Measurements from ENCODE around the gene PHTF1.

Gene PHTF1

DNA sequence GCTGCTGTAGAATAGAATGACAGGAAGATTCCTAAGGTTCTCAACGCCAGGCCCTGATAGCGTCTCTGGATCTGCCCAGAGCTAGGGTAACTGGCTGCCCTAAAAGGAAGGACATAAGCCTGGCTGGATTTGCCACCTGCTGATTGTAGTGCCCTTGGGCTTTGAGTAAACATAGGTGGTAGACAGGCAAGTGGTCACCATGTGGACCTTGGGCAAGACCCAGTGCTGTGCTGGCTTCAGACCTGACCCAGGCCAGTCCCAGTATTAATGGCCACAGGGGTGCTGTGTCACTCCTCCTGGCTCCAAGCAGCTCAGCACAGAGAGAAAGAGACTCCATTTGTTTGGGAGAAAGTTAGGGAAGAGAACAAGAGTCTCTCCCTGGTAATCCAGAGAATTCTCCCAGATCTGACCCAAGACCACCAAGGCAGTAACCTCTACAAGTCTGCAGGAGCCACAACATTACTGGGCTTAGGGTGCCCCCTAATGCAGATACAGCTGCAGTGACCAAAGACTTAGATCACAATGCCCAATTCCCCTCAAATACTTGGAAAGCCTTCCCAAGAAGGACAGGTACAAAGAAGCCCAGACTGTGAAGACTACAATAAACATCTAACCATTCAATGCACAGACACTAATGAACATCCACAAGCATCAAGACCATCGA lies 44.5 kb downstream of the PHTF1 start:
- no peak for DNase-seq

DNA sequence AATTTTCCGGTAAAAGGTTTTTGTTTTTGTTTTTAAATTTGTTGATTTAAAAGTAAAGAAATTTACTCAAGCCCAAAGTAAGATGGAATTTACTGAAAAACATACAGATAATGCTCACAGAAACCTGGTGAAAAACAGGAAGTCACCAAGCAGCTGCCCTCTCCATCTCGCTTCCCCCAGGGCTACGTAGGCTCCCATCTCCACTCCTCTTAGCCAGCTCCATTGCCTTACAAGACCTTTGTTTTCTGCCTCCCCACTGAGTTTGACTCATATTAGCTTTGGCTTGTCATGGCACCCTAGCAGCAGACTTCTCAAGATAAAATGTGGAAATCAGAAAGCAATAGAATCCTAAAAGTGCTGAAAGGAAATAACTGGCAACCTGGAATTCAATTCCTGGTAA lies 57.9 kb downstream of the PHTF1 start:
- no peak for DNase-seq

DNA sequence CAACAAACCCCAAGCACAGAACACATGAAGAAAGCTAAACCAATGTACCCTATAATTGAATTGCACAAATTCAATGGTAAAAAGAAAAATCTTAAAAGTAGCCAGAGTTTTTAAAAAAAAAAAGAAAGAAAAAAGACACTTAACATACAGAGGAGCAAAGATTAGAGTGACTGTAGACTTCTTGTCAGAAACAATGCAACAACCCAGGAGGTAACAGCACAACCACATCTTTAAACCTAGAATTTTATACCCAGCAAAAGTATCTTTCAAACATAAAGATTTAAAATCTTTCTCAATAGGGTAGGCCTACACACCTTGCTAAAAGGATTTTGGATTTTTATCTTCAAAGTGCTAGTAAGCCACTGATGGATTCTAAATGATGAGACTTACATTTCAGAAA lies 64.4 kb downstream of the PHTF1 start:
- no peak for DNase-seq

DNA sequence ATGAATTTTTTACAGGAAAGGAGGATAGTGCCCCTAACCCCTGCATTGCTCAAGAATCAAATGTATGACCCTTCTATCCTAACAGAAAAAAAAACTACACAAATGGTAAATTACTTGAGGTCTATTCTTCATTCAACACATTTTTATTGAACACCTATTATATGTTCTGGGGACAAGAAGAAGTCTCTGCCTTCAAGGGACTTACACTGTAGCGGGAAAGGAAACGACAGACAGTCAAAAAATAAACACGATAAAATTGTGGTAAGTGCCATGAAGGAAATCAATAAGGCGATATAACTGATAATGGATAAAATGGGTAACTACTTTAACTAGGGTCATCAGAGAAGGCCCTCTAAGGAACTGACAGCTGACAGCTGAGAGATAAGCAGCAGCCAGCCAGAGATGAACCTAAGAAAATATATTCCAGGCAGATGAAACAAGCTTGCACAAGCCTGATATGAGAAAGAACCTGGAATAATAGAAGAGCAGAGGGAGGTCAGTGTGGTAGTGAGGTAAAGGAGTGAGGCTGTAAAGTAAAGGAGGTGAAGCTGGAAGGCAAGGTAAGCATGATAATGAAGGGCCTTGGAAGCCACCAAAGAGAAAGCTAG lies 66.4 kb downstream of the PHTF1 start:
- no peak for DNase-seq

DNA sequence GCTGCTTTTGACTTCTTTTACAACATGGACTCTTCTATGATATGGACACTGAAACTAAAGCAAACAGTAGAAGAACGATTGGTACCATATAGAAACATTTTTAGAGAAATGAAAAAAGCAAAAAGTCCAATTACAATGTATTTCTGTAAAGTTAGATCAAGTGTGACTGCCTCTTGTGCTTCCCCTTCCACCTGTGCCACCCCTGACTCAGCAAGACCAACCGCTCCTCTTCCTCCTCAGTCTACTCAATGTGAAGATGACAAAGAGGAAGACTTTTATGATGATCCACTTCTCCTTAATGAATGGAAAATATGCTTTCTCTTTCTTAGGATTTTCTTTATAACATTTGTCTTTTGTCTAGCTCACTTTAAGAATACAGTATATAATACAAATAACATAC lies 66.9 kb downstream of the PHTF1 start:
- no peak for DNase-seq

DNA sequence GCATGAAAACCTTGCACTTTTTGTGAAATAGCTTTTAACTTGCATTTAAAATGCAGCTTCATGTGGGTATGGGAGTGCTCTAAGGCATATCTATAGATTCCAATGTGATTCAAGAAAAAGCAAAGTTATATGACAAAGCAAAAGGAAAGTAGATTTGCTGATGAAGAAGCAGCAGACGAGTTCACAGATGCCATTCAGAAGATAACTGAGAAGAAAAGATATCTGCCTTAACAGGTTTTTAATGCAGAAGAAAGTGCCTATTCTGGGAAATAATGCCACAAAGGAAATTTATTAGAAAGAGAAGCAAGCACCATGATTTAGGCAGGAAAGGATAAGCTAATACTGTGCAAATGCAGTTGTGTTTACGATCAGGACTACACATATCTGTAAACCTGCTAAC lies 68.1 kb downstream of the PHTF1 start:
- no peak for DNase-seq

DNA sequence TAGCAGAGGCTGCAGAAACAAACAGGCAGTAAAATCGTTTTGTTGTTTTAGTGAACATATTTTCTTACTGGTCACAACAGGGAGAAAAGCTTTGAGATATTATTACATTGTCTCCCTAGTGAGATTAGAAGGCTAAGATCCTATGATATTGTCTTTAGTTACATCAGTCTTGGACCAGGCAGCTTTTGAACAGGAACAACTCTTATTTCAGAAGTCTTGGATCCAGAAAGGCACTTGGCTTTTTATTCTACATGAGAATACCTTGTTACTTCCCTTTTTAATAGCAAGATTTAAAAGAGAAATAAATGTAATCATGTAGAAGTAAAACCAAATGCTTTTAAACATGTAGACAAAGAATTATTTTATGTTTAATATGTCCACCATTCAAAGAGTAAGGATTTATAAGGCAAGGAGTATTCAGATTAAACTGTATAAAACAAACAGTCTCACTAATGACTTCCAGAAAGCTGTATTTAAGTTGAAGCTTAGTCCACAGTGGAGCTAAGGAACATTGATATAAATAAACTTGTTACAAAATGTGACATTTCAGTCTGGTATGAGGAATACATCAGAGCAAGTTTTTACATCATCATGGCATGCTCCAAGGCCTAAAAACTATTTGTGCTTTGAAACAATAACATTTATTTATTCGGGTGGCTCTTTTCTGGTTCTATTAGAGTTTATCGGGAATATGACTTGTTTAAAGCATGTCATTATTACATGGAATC lies 72.2 kb downstream of the PHTF1 start:
- no peak for DNase-seq

DNA sequence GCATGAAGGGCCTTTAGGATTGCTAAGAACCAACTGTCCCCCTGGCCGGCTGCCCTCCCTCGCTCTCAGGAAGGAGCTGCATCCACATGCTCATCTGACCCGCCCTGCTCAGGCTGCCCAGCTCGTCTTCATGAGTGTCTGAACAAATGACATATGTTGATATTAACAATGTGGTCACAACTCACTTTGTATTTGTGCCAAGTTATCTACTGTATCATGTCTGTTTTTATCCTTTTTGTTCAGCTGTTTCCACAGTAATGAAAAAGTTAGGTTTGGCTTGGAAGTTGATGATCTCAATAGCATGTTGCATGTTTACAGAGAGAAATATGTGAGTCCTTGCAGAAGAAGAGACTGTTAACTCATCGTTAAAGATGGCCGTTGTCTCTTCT lies 75.1 kb downstream of the PHTF1 start:
- no peak for DNase-seq

DNA sequence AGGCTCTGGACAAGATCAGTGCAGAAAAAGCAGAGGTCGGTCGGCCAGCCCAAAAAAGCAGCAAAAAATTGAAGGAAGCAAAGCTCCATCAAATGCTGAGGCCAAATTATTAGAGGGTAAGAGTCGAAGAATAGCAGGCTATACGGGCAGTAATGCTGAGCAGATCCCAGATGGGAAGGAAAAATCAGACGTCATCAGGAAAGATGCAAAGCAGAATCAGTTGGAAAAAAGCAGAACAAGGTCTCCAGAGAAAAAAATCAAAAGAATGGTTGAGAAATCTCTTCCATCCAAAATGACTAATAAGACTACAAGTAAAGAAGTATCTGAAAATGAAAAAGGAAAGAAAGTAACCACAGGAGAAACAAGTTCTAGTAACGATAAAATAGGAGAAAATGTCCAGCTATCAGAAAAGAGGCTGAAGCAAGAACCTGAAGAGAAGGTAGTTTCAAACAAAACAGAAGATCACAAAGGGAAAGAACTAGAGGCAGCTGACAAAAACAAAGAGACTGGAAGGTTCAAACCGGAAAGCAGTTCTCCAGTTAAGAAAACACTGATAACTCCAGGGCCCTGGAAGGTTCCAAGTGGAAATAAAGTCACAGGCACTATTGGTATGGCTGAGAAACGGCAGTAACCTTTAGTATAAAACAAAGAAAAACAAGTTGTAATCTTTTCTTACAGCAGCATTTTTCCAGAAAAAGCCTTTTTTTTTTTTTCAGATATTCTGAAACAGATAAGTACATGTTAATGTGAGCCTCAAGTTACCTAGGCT lies 75.7 kb downstream of the PHTF1 start:
- no peak for DNase-seq

DNA sequence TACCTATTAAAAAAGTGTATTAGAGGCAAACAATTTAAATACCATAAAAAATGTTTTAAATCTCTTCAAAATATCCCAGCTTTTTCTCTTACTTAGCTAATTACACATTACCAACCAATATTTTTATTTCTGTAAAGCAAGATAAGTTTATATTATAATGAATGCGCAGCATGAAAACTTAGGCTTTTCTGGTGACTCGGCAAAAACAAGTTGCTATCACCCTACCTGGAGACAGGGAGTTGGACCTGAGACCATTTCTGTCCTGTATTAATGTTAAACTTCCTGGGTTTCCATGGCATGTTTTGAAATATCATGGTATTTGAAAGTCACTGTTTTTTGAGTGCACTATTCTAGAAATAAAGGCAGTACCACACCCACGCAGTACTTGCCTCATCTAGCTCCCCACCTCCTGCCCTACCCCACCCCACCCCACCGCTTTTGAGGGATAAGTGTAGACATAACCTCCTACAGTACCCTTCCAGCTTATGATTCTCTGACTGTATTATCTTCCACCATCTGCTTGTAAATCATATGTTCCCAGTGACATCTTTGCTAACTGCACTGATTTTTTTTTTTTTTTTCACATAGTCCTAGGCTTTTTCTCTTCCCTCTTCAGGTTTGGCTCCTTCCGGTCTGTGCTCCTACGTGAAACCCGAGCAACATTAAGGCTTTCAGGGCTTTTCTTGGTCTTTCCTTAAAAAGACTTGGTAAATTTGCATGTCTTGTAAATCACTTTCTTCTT lies 77.5 kb downstream of the PHTF1 start:
- DNase-seq: no peak

DNA sequence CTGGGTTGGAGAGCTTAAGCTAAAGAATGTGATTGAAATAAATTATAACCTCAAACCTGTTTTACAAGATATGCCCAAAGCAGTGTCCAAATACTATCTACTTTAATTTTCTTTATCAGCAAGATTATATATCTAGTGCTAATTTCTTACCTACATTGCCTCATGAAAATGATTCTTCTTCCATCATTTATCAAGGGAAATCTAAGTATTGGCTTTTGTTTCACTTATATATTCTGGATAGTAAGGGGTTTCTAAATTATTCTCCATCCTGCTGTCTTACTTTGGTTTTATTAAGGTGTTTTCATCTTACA lies 81.2 kb downstream of the PHTF1 start:
- DNase-seq: no peak

DNA sequence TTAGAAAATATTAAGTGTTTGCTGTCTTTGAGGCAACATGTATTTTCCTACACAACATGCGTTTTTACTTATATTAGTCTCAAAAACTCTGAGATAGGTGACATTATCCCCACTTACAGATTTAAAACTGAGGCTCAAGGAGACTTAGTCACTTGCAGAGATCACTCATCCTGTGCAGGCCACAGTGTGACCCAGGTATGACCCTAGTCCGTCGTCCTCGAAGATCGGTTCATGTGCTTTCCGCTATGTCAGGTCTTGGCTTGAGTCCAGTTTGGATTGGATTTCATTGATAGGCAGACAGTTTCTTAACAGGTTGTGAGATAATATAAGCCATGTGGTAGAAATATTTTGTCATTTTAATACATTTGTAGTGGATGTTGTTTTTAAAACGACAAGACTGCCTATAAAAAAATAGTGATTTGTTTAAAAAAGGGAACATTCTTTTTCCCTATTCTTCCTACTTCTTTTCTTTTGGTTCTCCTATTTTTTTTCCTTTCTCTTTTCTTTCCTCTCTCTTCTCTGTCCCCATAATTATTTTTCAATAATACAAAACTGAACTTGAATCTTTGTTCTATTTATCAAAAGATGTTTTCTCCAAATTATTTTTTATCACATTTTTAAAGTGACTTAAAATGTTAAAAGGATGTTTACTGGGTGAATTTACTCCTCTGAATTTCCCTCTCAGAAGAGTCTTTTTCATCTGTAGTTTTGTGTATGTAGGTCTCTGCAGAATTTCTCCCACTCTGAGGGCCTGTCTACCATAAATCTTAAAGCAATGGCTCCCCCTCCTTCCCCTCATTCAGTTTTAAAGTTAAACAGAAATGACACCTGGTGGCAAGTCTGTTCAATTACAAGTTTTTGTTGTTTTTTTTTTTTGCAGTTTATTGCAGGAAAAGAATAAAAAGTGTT lies 81.8 kb downstream of the PHTF1 start:
- DNase-seq: no peak

DNA sequence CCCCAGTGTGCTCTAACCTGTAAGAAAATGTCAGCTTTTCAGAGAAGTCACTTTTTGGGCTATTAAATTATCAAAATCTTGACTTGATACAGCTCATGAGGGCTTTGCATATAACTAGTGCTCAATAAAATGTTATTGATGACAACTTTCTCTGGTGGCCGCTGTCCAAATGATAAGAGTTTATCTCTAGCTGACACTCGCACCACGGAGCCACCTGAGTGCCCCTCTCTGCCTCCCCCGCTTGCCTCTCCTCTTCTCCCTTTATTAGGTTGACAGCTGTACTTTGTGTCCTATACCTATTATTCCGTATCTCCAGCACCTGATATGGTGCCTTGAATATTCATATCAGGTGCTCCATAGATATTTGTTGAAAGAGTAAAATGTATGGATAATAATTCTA lies 82.8 kb downstream of the PHTF1 start:
- DNase-seq: no peak

DNA sequence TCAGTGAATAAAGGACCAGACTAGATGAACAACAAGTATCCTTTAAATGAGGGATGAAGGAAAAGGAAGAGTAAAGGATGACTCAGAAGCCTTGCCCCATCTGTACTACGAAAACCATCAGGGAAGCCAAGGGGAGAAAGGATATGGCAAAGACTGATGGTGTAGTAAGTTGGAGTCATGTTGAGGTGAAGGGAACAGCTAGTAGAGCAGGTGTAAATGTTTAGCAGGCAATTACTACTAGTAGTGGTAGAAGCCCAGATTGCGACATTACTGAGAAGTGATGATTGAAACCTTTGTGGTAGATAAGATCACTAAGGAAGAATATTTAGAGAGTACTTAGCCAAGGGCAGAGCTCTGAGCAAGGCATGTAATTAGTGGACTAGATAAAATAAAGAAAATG lies 84.0 kb downstream of the PHTF1 start:
- DNase-seq: no peak

DNA sequence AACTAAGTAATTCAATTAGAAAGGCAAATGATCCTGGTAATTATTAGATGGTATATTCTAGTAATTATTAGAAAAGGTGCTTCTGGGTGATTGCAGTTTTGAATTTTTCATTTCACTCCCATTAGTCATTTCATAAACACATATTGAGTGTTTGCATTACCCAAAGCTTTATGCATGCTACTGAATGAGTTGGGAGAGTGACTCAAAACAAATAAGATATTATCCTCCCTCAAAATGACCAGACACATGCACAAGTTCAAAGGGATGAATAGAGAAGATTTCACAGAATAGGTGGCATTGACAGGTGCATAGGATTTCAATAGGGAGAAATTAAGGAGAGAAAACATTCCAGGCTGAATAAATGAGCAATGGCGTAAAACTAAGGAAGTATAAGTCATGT lies 84.7 kb downstream of the PHTF1 start:
- no peak for DNase-seq

DNA sequence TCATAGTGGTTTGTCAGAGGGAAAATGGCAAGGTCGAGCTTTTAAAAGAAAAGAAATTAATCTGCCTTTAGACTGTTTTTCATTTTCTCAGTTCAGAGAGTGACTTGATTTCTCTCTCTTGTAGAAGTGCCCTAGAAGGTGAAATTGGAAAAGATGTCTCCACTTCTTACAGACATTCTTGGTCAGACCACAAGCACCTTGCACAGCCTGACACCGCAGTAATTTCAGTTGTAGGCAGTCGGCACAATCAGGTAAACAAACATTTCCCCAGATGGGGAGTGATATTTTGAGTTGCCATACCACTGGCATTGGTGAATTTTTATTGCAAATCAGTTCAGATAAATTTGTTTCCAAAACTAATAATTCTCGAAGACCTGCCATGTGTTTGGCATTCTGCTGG lies 86.8 kb downstream of the PHTF1 start:
- no peak for DNase-seq

DNA sequence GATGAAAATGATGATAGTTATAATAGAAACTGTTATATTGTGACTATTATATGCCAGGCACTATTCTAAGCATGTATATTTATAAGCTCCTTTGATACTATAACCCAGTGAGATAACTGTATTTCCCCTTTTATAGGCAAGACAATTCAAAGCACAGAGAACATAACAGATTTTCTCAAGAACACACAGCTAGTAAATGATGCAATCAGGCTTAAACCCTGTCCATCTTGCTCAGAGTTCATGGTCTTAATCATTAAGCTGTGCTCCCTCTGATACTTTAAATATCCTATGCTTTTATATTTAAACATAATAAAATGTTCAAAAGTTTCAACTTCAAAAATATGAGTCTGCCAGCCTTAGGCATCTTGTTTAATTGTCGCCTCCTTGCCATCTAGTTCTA lies 88.6 kb downstream of the PHTF1 start:
- DNase-seq: no peak

DNA sequence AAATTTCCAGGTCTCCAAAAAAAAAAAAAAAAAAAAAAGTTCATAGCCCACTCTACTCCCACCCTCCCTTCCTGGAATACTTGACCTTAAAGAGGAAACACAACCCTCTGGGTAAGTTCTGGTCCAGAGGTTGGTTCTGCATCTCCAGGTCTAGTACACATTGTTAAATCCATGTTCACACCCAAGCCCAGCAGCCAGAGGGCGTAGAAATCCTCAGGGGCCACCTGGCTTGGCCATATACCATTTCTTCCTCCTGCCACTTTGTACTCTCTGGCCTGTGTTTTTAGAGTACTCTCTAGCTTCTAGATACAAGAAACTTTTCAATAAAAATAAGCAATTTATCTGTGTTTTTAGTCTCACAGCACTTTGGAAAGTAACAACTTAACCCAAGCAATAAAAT lies 89.3 kb downstream of the PHTF1 start:
- DNase-seq: no peak

DNA sequence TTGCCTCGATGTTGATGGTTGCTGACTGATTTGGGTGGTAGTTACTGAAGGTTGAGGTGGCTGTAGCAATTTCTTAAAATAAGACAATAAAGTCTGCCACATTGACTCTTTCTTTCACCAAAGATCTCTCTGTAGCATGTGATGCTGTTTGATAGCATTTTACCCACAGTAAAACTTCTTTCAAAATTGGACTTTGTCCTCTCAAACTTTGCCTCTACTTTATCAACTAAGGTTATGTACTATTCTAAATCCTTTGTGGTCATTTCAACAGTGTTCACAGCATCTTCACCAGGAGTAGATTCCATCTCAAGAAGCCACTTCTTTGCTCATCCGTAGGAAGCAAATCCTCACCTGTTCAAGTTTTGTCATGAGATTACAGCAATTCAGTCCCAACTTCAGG lies 93.2 kb downstream of the PHTF1 start:
- no peak for DNase-seq

DNA sequence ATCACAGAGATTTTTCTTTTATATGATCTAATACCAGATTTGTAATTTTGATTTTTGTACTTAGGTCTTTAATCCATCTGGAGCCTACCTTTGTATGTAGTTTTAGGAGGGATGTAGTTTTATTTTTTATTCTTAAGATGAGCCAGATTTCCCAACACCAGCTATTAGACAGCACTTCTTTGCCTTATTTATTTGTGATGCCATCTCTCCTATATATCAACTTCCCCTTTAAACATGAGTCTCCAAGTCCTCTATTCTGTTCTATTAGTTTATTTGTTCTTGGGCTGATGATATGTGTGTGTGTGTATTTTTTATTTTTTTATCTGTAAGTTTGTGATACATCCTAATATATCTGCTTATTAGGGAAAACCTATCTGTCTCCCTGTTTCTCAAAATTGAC lies 94.2 kb downstream of the PHTF1 start:
- no peak for DNase-seq

DNA sequence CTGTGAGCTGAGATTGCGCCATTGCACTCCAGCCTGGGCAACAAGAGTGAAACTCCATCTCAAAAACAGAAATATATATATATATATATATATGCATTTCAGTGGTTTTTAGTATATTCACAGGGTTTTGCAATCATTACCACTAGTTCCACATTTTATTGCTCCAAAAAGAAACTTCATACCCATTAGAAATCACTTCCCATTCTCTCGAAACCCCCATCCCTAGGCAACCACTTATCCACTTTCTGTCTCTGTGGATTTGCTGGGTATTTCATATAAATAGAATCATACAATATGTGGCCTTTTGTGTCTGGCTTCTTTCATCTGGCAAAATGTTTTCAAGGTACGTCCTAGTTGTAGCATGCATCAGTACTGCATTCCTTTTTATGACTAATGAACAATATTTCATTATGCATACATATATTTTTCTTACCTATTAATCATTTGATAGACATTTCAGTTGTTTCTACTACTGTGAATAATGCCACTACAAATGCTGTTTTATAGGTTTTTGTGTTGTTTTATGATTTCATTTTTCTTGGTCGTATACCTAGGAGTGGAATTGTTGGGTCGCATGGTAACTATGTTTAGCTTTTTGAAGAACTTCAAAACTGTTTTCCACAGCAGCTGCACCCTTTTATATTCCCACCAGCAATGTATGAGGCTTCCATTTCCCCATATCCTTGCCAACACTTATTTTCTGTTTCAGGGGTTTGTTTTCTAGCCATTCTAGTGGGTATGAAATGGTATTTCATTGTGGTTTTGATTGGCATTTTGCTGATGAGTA lies 95.9 kb downstream of the PHTF1 start:
- no peak for DNase-seq
